ENCODE results near the gene RER1. TPM values are rescaled to one million over a fixed set of nuclear protein-coding genes. Genes with fewer than 3 reads are reported as not detected.
A peak's percentile ranks its signal among the peaks of the same experiment; 100 is the strongest.
"Not testable (repeated sequence)": the region's sequence is repeated elsewhere in the genome, so short reads cannot be mapped to it uniquely, and the experiment has no call there.

RER1 gene
- total RNA-seq, 3 donors from 2014 or later (not counting 1 experiment from before 2014, with no cell fraction given): 89.2 to 98.9 (median 91.9) TPM

GRCh38 chr1:2439369-2439768, 47.7 kb downstream of the RER1 start:
- H3K4me3 Mint-ChIP-seq: no peak overlapping the region
- H3K36me3 ChIP-seq (ENCODE audit: control insufficient read depth, insufficient read depth, low read length): no peaks in the 10 kb centered on the region
- no peak overlapping the region for H3K27ac Mint-ChIP-seq
- peaks cover 12% of the 10 kb centered on the region for H3K4me1 ChIP-seq (ENCODE audit: control insufficient read depth, insufficient read depth, low read length)
- H3K9me3 Mint-ChIP-seq: no peaks in the 10 kb centered on the region
- WGBS (ENCODE audit: insufficient coverage): 83% methylated on average over 15 of the region's 15 CpGs
- no peaks in the 10 kb centered on the region for H3K36me3 Mint-ChIP-seq
- no peak overlapping the region for H3K27ac ChIP-seq (ENCODE audit: low read length)
- intact Hi-C loops (cut with micrococcal nuclease): no loop called here
- H3K4me3 ChIP-seq (ENCODE audit: low read length): no peak overlapping the region
- DNase-seq (no peak), ATAC-seq (no peak)
- H3K4me1 Mint-ChIP-seq: peaks cover 0 to 13% of the 10 kb centered on the region in 2 donors
- H3K9me3 ChIP-seq (ENCODE audit: control insufficient read depth, insufficient read depth, low read length): no peaks in the 10 kb centered on the region
- TF ChIP-seq CTCF (IDR thresholded peaks at IDR 0.05): no peak
- H3K27me3 Mint-ChIP-seq (ENCODE audit: low read depth in 2 of 2): no peaks in the 10 kb centered on the region
- H3K27me3 ChIP-seq (ENCODE audit: control insufficient read depth, insufficient read depth, low read length): peaks cover 9% of the 10 kb centered on the region

- H3K9me3 Mint-ChIP-seq; H3K27me3 Mint-ChIP-seq (ENCODE audit: low read depth in 2 of 2); intact Hi-C loops (cut with micrococcal nuclease); H3K27ac Mint-ChIP-seq; H3K4me3 ChIP-seq (ENCODE audit: low read length); H3K4me3 Mint-ChIP-seq; H3K36me3 Mint-ChIP-seq; H3K27ac ChIP-seq (ENCODE audit: low read length); DNase-seq; H3K36me3 ChIP-seq (ENCODE audit: control insufficient read depth, insufficient read depth, low read length); H3K9me3 ChIP-seq (ENCODE audit: control insufficient read depth, insufficient read depth, low read length); ATAC-seq: not testable (repeated sequence)
- H3K4me1 ChIP-seq (ENCODE audit: control insufficient read depth, insufficient read depth, low read length): peaks cover 12% of the 10 kb centered on the region
- H3K27me3 ChIP-seq (ENCODE audit: control insufficient read depth, insufficient read depth, low read length): peaks cover 12% of the 10 kb centered on the region
- H3K4me1 Mint-ChIP-seq: peaks cover 0 to 17% of the 10 kb centered on the region in 2 donors
- 93% methylated on average over 23 of the region's 23 CpGs for WGBS (ENCODE audit: insufficient coverage)
Observed at GRCh38 chr1:2440346-2440745, 48.7 kb downstream of the RER1 start.

GRCh38 chr1:2441746-2442145, 50.1 kb downstream of the RER1 start:
- Mint-ChIP-seq H3K27ac (no peak overlapping the region), H3K4me1 (peaks cover 0 to 17% of the 10 kb centered on the region in 2 donors), H3K9me3 (no peaks in the 10 kb centered on the region), H3K27me3 (ENCODE audit: low read depth in 2 of 2) (no peaks in the 10 kb centered on the region), H3K36me3 (no peaks in the 10 kb centered on the region), H3K4me3 (no peak overlapping the region)
- Histone ChIP-seq H3K4me1 (ENCODE audit: control insufficient read depth, insufficient read depth, low read length) (peaks cover 12% of the 10 kb centered on the region), H3K36me3 (ENCODE audit: control insufficient read depth, insufficient read depth, low read length) (no peaks in the 10 kb centered on the region), H3K27me3 (ENCODE audit: control insufficient read depth, insufficient read depth, low read length) (peaks cover 12% of the 10 kb centered on the region), H3K9me3 (ENCODE audit: control insufficient read depth, insufficient read depth, low read length) (no peaks in the 10 kb centered on the region), H3K4me3 (ENCODE audit: low read length) (no peak overlapping the region), H3K27ac (ENCODE audit: low read length) (no peak overlapping the region)
- ATAC-seq (no peak), DNase-seq (no peak)
- intact Hi-C loops (cut with micrococcal nuclease): no loop called here
- TF ChIP-seq CTCF (IDR thresholded peaks at IDR 0.05): no peak
- 90% methylated on average over 13 of the region's 13 CpGs for WGBS (ENCODE audit: insufficient coverage)

GRCh38 chr1:2442661-2443060, 51.0 kb downstream of the RER1 start:
- H3K36me3 ChIP-seq (ENCODE audit: control insufficient read depth, insufficient read depth, low read length): no peaks in the 10 kb centered on the region
- Mint-ChIP-seq H3K9me3 (no peaks in the 10 kb centered on the region), H3K36me3 (no peaks in the 10 kb centered on the region), H3K27ac (no peak overlapping the region), H3K27me3 (ENCODE audit: low read depth in 2 of 2) (no peaks in the 10 kb centered on the region), H3K4me1 (peaks cover 0 to 12% of the 10 kb centered on the region in 2 donors), H3K4me3 (peak overlapping the region; percentile 35)
- no peak for ATAC-seq
- H3K4me1 ChIP-seq (ENCODE audit: control insufficient read depth, insufficient read depth, low read length): peaks cover 12% of the 10 kb centered on the region
- DNase-seq: no peak
- no peaks in the 10 kb centered on the region for H3K9me3 ChIP-seq (ENCODE audit: control insufficient read depth, insufficient read depth, low read length)
- WGBS (ENCODE audit: insufficient coverage): 71% methylated on average over 6 of the region's 6 CpGs
- TF ChIP-seq CTCF (IDR thresholded peaks at IDR 0.05): no peak
- intact Hi-C loops (cut with micrococcal nuclease): no loop called here
- H3K4me3 ChIP-seq (ENCODE audit: low read length): no peak overlapping the region
- no peak overlapping the region for H3K27ac ChIP-seq (ENCODE audit: low read length)
- peaks cover 12% of the 10 kb centered on the region for H3K27me3 ChIP-seq (ENCODE audit: control insufficient read depth, insufficient read depth, low read length)
